Measurements from ENCODE around the gene HACL1.
A peak's percentile ranks its signal among the peaks of the same experiment; 100 is the strongest.
"Not testable (repeated sequence)": the region's sequence is repeated elsewhere in the genome, so short reads cannot be mapped to it uniquely, and the experiment has no call there.

The HACL1 gene

GRCh38 chr3:15629860-15630597 lies 28.7 kb upstream of the HACL1 start:
- peak; percentile 14 to 64 (median 28) for DNase-seq

DNA sequence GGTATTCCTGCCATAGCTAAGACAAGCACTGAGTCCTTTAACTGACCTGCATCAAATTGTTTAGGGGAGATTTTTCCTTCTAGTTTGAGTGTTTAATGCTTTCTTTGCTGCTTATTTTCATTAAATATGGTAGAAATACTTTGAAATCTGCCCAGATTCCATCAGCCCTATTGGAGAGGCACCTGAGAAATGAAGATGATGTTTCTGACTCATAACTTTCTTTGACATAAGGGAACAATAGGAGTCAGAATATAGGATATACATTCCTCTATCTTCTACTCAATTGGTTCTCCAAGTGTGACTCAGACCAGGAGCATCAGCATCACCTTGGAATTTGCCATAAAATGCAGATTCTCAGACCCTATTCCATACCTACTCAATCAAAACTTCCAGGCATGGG lies 27.6 kb upstream of the HACL1 start:
- DNase-seq: no peak

DNA sequence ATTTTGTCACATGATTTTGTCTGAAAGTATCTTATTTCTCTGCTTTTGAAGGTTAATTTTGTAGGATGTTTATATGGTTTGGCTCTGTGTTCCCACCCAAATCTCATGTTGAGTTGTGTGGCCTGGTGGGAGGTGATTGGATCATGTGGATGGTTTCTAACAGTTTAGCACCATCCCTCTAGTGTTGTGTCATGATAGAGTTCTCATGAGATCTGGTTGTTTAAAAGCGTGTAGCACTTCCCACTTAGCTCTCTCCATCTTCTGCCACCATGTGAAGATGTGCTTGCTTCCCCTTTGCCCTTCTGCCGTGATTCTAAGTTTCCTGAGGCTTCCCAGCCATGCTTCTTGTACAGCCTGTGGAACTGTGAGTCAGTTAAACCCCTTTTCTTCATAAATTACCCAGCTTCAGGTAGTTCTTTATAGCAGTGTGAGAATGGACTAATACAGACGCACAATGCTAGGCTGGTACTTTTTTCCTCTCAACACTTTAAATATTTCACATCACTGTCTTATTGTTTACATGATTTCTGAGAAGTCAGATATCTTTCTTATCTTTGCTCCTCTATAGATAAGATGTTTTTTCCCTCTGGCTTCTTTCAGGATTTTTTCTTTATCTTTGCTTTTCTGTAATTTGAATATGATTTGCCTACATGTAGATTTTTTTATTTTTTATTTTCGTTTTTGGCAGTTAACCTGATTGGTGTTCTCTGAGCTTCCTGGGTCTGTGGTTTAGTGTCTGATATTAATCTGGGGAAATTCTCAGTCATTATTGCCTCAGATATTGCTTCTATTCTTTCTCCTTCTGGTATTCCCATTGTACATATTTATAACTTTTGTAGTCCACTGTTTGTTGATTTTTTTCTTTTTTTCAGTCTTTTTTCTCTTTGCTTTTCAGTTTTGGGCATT lies 22.4 kb upstream of the HACL1 start:
- no peak for DNase-seq

- DNase-seq: not testable (repeated sequence)
These were observed 18.5 kb upstream of the HACL1 start for GRCh38 chr3:15619659-15620464.

DNA sequence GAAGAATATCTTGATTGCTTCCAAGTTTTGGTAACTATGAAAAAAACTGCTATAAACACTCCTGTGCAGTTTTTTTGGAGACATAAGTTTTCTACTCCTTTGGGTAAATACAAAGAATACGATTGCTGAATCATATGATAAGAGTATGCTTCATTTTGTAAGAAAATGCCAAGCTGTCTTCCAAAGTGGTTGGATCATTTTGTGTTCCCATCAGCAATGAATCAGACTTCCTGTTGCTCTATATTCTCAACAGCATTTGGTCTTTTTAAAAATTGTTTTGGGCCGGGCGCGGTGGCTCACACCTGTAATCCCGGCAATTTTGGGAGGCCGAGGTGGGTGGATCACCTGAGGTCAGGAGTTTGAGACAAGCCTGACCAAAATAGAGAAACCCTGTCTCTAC lies 14.7 kb upstream of the HACL1 start:
- no peak for DNase-seq

- no peak for DNase-seq
These were observed 13.6 kb upstream of the HACL1 start for GRCh38 chr3:15614958-15615357.

- DNase-seq: peak in 1 of 3 experiments; percentile 6
These were observed 10.6 kb upstream of the HACL1 start for GRCh38 chr3:15612001-15612400.

GRCh38 chr3:15611018-15611417 lies 9.6 kb upstream of the HACL1 start:
- DNase-seq: no peak

GRCh38 chr3:15610082-15610759 lies 8.9 kb upstream of the HACL1 start:
- DNase-seq: no peak

DNA sequence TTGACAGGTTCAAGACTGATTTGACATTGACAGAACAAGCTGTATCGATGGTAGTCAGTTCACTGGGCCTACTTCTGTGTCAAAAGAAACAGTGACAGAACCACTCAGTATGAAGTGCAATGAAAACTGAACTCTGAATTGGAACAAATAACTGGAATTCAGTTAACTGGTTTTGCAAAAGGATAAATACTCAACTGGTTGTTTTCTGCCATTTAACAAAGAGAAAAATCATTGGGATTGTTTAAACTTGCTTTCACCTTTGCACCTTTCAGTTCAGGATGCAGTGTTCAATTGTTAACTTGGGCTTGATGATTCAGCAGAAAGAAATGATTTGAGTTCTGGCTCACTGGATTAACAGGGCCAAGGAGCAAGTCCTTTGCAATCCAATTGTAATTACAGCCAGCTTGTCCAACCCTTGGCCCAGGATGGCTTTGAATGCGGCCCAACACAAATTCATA lies 5.1 kb upstream of the HACL1 start:
- no peak for DNase-seq

DNA sequence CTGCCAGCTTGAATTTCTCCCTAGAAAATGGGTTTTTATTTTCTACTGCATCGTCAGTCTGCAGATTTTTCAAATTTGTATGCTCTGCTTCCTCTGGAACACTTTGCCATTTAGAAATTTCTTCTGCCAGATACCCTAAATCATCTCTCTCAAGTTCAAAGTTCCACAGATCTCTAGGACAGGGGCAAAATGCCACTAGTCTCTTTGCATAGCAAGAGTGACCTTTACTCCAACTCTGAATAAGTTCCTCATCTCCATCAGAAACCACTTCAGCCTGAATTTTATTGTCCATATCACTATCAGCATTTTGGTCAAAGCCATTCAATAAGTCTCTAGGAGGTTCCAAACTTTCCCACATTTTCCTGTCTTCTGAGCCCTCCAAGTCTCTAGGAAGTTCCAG lies 3.2 kb upstream of the HACL1 start:
- not testable (repeated sequence) for DNase-seq

DNA sequence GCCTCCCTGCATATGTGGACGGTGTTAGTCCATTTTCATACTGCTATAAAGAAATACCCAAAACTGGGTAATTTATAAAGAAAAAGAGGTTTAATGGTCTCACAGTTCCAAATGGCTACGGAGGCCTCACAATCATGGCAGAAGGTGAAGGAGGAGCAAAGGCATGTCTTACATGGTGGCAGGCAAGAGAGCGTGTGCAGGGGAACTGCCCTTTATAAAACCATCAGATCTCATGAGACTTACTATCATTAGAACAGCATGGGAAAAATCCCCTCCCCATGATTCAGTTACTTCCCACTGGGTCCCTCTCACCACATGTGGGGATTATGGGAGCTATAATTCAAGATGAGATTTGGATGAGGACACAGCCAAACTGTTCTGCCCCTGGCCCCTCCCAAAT lies 1.4 kb upstream of the HACL1 start:
- DNase-seq: not testable (repeated sequence)

- no peak for DNase-seq
These were observed 772 bp upstream of the HACL1 start for GRCh38 chr3:15602146-15602536.

DNA sequence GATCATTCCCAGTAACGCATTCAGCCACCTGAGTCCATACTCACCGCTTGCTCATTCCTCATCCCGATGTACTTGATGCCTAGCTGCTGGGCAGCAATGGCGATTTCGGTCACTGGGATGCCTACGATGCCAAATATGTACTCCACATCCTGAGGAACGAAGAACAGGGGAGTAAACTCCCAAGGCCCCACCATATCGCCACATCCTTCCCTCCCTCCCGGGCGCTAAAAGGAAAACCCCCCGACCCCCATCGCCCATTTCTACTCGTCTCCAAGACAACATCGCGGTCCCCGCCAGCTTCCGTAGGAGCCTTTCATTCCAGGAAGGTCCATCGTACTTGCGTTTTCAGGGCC lies 347 bp downstream of the HACL1 start:
- no peak for DNase-seq

GRCh38 chr3:15595955-15596354 lies 5.4 kb downstream of the HACL1 start:
- DNase-seq: no peak

- no peak for DNase-seq
These were observed 8.4 kb downstream of the HACL1 start for GRCh38 chr3:15592968-15593367.

GRCh38 chr3:15591928-15592327 lies 9.4 kb downstream of the HACL1 start:
- no peak for DNase-seq

GRCh38 chr3:15591242-15591641 lies 10.1 kb downstream of the HACL1 start:
- no peak for DNase-seq

DNA sequence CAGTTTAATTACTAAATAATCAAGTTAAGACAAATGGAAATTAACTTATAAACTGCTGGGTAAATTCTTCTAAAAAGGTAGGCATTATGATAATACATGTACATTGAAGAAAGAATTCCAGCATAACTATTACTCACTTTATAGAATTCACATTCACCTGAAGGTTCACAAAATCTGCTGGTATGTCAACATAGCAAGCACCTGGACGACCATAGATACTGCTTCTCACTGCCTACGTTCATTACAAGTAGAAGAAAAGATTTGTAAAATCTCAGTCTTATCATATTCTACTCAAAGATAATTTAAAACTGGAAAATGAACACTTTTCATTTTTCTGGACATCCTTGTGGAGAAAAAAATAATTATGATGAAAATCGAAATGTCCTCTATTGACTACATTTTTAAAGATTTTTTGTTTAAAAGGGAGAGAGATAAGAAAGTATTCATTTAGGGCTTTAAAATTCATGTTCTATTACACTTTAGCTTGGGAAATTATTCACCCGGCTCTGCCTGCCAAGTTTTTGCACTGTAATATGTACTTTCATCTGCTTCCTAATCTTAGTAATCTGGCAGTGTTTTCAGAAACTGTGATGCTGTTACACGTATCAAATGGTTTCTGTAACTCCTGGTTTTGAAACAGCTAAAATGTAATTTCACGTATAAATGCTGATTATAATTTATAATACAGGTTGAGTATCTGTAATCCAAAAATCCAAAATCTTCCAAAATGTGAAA lies 16.1 kb downstream of the HACL1 start:
- no peak for DNase-seq

DNA sequence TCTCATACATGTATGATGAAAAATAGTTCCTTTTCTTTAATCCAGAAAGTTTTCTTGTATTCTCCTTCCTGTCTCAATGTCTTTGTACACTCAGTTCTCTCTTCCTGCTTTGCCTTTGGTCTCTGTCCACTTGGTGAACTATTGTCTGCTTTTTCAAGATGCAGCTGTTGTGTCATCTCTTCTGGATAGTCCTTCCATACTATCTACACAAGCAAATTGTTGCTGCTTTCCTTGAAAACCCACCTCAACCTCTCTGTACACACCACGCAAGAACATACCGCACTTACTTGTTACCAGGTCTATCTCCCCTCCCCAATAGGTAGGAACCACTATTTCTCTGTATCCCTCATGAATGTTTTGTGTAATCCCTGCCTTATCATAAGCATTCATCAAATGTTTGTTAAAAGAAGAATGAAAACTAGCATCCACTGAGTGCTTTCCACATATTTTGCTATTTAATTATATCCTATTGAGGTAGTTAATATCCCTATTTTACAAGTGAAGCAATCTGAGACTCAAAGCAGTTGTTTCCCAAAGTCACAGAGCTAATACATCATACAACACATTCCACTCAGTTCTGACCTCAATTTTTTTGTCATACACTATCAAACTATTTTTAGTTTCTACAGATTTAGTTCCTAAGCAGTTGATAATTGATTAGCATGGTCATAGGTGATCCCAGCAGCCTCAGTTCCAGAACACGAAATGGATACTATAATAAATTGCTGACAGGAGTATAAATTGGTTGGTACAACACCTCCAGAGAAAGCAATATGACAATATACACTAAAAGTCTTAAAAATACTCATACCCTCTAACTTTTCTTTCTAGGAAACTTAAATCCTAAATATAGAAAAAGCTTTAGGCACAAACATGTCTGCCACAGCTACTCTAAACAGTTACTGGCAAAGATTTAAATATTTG lies 19.6 kb downstream of the HACL1 start:
- no peak for DNase-seq

DNA sequence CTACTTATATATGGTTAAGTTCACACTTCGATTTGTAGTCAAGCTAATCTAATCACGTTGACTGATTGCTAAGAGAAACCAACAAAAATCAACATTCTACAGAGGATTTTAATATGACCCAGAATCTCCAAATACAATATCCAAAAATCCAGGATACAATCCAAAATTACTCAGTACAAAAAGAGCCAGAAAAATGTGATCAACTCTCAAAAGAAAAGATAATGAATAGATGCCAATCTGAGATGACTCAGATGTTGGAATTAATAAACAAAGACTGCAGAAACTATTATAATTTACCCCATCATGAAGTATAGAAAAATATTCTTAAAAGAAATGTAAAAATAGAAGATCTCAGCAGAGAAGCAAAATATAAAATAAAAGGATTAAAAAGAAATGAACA lies 22.3 kb downstream of the HACL1 start:
- DNase-seq: no peak
